IPS-20b (cell line): ENCODE data around the gene CCHCR1.

ENCODE experiments used
- H3K27ac ChIP-seq: one replicate; pipeline ENCODE4 v1.5.1; 2013; ENCODE audit warnings: low read length
- H3K27me3 ChIP-seq: 2 replicates; pipeline ENCODE4 v1.6.1; 2013; ENCODE audit warnings: mild to moderate bottlenecking, low read length, inconsistent platforms; ENCODE audit not compliant: insufficient read depth
- H3K36me3 ChIP-seq: 2 replicates; pipeline ENCODE4 v1.6.1; 2013; ENCODE audit warnings: low read depth, mild to moderate bottlenecking, inconsistent platforms, low read length, moderate library complexity; ENCODE audit not compliant: insufficient read depth
- H3K4me1 ChIP-seq: 2 replicates; pipeline ENCODE4 v1.6.1; 2013; ENCODE audit warnings: mild to moderate bottlenecking, control low read depth, inconsistent platforms, low read length, moderate library complexity; ENCODE audit not compliant: insufficient read depth
- H3K4me3 ChIP-seq: 2 replicates; pipeline ENCODE4 v1.5.1; 2013; ENCODE audit warnings: mild to moderate bottlenecking, low read length, inconsistent platforms
- H3K9ac ChIP-seq: 2 replicates; pipeline ENCODE4 v1.6.1; 2013; ENCODE audit warnings: low read depth, mild to moderate bottlenecking, inconsistent platforms, low read length, moderate library complexity
- H3K9me3 ChIP-seq: 2 replicates; pipeline ENCODE4 v1.6.1; 2013; ENCODE audit warnings: mild to moderate bottlenecking, low read depth, low read length, inconsistent platforms; ENCODE audit not compliant: insufficient read depth

The CCHCR1 gene

DNA sequence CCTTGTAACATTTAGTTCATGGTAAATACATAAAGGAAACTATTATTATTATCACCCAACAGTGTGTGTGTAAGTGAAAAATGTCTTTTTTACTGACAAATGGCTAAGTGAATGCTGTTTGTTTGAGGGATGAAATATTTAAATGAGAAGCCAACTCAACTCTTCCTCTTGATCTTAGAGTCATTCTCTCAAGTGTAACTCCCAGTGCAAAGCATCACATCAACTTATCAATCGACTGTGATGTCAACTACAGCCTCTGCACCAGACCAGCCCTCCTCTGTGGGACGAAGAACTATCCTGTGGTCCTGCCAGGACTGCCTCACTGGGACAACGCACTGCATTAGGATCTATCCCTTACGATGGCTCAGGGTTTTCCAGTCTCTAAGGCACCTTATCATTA, 50.5 kb downstream of the CCHCR1 start:
- Histone ChIP-seq H3K27me3 (peaks cover 16% of the 10 kb centered on the region), H3K4me3 (no peak overlapping the region), H3K36me3 (no peaks in the 10 kb centered on the region), H3K4me1 (peaks cover 11% of the 10 kb centered on the region; the same call in 1 of the 2 replicates), H3K27ac (no peak overlapping the region), H3K9me3 (no peaks in the 10 kb centered on the region), H3K9ac (no peak overlapping the region)

- Histone ChIP-seq H3K27me3 (no peaks in the 10 kb centered on the region), H3K4me3 (no peak overlapping the region), H3K27ac (no peak overlapping the region), H3K9ac (no peak overlapping the region), H3K36me3 (no peaks in the 10 kb centered on the region), H3K4me1 (no peaks in the 10 kb centered on the region), H3K9me3 (no peaks in the 10 kb centered on the region)
These were observed 54.5 kb downstream of the CCHCR1 start for GRCh38 chr6:31103136-31103535.

DNA sequence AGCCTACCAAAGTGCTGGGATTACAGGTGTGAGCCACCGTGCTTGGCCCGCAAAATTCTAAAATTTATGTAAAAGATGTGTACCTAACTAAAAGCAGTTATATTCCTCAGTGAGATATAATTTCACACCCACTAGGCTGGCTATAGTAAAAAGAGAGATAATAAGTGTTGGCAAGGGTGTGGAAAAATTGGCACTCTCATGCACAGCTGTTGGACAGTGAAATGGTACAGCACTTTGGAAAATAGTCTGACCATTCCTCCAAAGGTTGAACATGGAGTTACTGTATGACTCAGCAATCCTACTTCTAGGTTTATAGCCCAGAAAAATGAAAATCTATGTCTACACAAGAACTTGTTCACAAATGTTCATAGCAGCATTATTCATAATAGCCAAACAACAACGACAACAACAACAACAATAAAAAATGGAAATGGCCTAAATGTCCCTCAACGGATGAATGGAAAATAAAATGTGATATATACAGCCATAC, 59.1 kb downstream of the CCHCR1 start:
- Histone ChIP-seq H3K36me3 (no peaks in the 10 kb centered on the region), H3K9ac (no peak overlapping the region), H3K27ac (no peak overlapping the region), H3K9me3 (no peaks in the 10 kb centered on the region), H3K4me1 (0 out of 2 replicates have a peak, but pooled peaks cover 3% of the 10 kb centered on the region), H3K27me3 (no peaks in the 10 kb centered on the region), H3K4me3 (no peak overlapping the region)

DNA sequence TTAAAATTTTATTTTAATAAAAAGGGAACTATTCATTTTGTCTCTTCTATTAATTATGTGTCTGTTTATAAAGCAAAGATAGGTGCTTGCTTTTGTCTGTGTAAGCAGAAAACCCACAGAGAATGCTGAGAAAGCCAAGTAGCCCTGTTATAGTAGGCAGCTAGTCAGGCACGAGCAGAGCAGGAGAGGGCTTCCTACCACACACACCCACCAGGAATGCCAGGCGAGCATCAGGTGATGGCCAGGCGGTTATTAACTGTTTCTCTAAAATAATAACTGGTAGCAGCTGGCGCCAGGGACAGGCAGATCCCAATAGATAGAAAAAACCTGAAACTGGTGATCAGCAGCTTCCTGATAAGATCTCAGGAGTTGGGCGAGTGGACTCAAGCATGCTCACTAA, 60.9 kb downstream of the CCHCR1 start:
- Histone ChIP-seq H3K27me3 (no peaks in the 10 kb centered on the region), H3K9ac (no peak overlapping the region), H3K4me1 (peaks cover 3% of the 10 kb centered on the region; the same call in 1 of the 2 replicates), H3K4me3 (no peak overlapping the region), H3K9me3 (no peaks in the 10 kb centered on the region), H3K36me3 (no peaks in the 10 kb centered on the region), H3K27ac (no peak overlapping the region)

- H3K9me3 ChIP-seq: no peaks in the 10 kb centered on the region
- no peak overlapping the region for H3K4me3 ChIP-seq
- H3K9ac ChIP-seq: no peak overlapping the region
- peaks cover 3% of the 10 kb centered on the region; the same call in 1 of the 2 replicates for H3K4me1 ChIP-seq
- H3K27ac ChIP-seq: no peak overlapping the region
- H3K27me3 ChIP-seq: no peaks in the 10 kb centered on the region
- H3K36me3 ChIP-seq: no peaks in the 10 kb centered on the region
These were observed 61.4 kb downstream of the CCHCR1 start for GRCh38 chr6:31096215-31096614.

DNA sequence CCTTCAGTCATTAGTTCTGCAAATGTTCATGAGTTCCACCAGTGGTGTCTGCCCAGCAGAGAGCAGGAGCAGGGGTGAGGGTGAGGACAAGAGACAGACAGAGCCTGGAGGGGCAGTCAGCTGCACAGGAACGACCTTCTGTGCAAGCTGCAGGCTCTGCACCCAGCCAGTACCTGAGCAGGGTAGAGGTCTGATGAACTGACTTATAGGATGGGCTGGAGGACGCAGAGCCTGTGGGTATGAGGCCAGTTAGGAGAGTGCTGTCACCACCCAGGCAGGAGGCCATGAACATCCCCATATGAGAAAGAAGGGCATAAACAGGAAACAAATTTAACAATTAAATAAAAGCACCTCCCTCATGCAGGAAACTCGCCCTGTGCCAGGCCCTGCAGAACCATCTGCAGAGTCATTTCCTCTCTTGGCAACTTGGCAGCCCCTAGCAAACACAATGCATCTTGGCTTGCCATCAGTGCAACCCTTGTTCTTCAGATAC, 63.2 kb downstream of the CCHCR1 start:
- Histone ChIP-seq H3K4me3 (no peak overlapping the region), H3K36me3 (no peaks in the 10 kb centered on the region), H3K9me3 (no peaks in the 10 kb centered on the region), H3K4me1 (peaks cover 3% of the 10 kb centered on the region; the same call in 1 of the 2 replicates), H3K9ac (no peak overlapping the region), H3K27me3 (no peaks in the 10 kb centered on the region), H3K27ac (no peak overlapping the region)

- Histone ChIP-seq H3K9ac (no peak overlapping the region), H3K36me3 (no peaks in the 10 kb centered on the region), H3K27ac (no peak overlapping the region)
These were observed 64.7 kb downstream of the CCHCR1 start for GRCh38 chr6:31092769-31093505.

More at GRCh38 chr6:31092769-31093505, 64.7 kb downstream of the CCHCR1 start:
- H3K9me3 ChIP-seq: no peaks in the 10 kb centered on the region
- no peak overlapping the region for H3K4me3 ChIP-seq
- peaks cover 3% of the 10 kb centered on the region; the same call in 1 of the 2 replicates for H3K4me1 ChIP-seq
- no peaks in the 10 kb centered on the region for H3K27me3 ChIP-seq
